ENCODE data around the gene MEP1A. TPM values are rescaled to one million over a fixed set of nuclear protein-coding genes. Genes with fewer than 3 reads are reported as not detected.
A peak's percentile ranks its signal among the peaks of the same experiment; 100 is the strongest.

The MEP1A gene
- total RNA-seq, 4 donors from 2014 or later, result 0.17 TPM; not detected in 3

GRCh38 chr6:46748940-46749503 is 44.2 kb upstream of the MEP1A start:
- intact Hi-C loops (cut with DNase I), result no loop called here
- TF ChIP-seq CTCF (IDR thresholded peaks at IDR 0.05), result no peak
- no peak for TF ChIP-seq POLR2AphosphoS5 (IDR thresholded peaks at IDR 0.05)
- no peak for TF ChIP-seq POLR2A (IDR thresholded peaks at IDR 0.05; ENCODE audit: low read depth)
- no peak for TF ChIP-seq EP300 (IDR thresholded peaks at IDR 0.05)
- no peaks in the 10 kb centered on the region for H3K9me3 ChIP-seq

GRCh38 chr6:46749731-46750130 is 43.5 kb upstream of the MEP1A start:
- intact Hi-C loops (cut with DNase I), result no loop called here
- no peak overlapping the region for H3K4me3 ChIP-seq
- H3K9me3 ChIP-seq, result no peaks in the 10 kb centered on the region
- no peaks in the 10 kb centered on the region for H3K36me3 ChIP-seq
- WGBS, result 81% methylated on average over 5 of the region's 5 CpGs
- no peaks in the 10 kb centered on the region for H3K27me3 ChIP-seq
- no peak overlapping the region for H3K27ac ChIP-seq (replicated peaks in 1 of 4)
- no peaks in the 10 kb centered on the region for H3K4me1 ChIP-seq
- no peak for TF ChIP-seq POLR2A (IDR thresholded peaks at IDR 0.05; ENCODE audit: low read depth)
- no peak for TF ChIP-seq POLR2AphosphoS5 (IDR thresholded peaks at IDR 0.05)
- TF ChIP-seq CTCF (IDR thresholded peaks at IDR 0.05), result no peak
- TF ChIP-seq EP300 (IDR thresholded peaks at IDR 0.05), result no peak
- DNase-seq (ENCODE audit: extremely low spot score), result peak; percentile 39

More at GRCh38 chr6:46748940-46749503, 44.2 kb upstream of the MEP1A start:
- peak; percentile 66 for DNase-seq (ENCODE audit: extremely low spot score)
- WGBS, result 89% methylated on average over 5 of the region's 5 CpGs
- no peaks in the 10 kb centered on the region for H3K4me1 ChIP-seq
- H3K27me3 ChIP-seq, result no peaks in the 10 kb centered on the region
- H3K27ac ChIP-seq (replicated peaks in 1 of 4), result no peak overlapping the region
- no peak overlapping the region for H3K4me3 ChIP-seq
- H3K36me3 ChIP-seq, result no peaks in the 10 kb centered on the region

- Histone ChIP-seq H3K4me3 (no peak overlapping the region), H3K9me3 (no peaks in the 10 kb centered on the region), H3K4me1 (no peaks in the 10 kb centered on the region), H3K27me3 (no peaks in the 10 kb centered on the region), H3K36me3 (no peaks in the 10 kb centered on the region), H3K27ac (replicated peaks in 1 of 4) (no peak overlapping the region)
- no peak for TF ChIP-seq EP300 (IDR thresholded peaks at IDR 0.05)
- no peak for TF ChIP-seq POLR2AphosphoS5 (IDR thresholded peaks at IDR 0.05)
- TF ChIP-seq POLR2A (IDR thresholded peaks at IDR 0.05; ENCODE audit: low read depth), result no peak
- no peak for TF ChIP-seq CTCF (IDR thresholded peaks at IDR 0.05)
- 86% methylated on average over 3 of the region's 3 CpGs for WGBS
- intact Hi-C loops (cut with DNase I), result no loop called here
- peak; percentile 68 for DNase-seq (ENCODE audit: extremely low spot score)
These were observed 41.5 kb upstream of the MEP1A start for GRCh38 chr6:46751658-46752057.

GRCh38 chr6:46755865-46756264 is 37.3 kb upstream of the MEP1A start:
- TF ChIP-seq CTCF (IDR thresholded peaks at IDR 0.05), result no peak
- TF ChIP-seq POLR2A (IDR thresholded peaks at IDR 0.05; ENCODE audit: low read depth), result no peak
- TF ChIP-seq POLR2AphosphoS5 (IDR thresholded peaks at IDR 0.05), result no peak
- no peak for TF ChIP-seq EP300 (IDR thresholded peaks at IDR 0.05)
- Histone ChIP-seq H3K27me3 (no peaks in the 10 kb centered on the region), H3K27ac (replicated peaks in 1 of 4) (no peak overlapping the region), H3K4me1 (no peaks in the 10 kb centered on the region), H3K4me3 (no peak overlapping the region), H3K36me3 (no peaks in the 10 kb centered on the region), H3K9me3 (no peaks in the 10 kb centered on the region)
- WGBS, result 50% methylated on average over 1 of the region's 1 CpG
- intact Hi-C loops (cut with DNase I), result no loop called here
- DNase-seq (ENCODE audit: extremely low spot score), result no peak

All from esophagus muscularis mucosa (tissue), 4 donors.